Right renal pelvis (tissue), 4 donors: ENCODE measurements around the gene AP4B1. TPM values are rescaled to one million over a fixed set of nuclear protein-coding genes. Genes with fewer than 3 reads are reported as not detected.

ENCODE experiments used
- DNase-seq, 4 donors: peaks; one replicate each; pipeline ENCODE4 v3.0.0-alpha.2; 2013; ENCODE audit warnings: low read depth in 4 of 4, low spot score in 3 of 4, missing footprints in 1 of 4
- polyA plus RNA-seq, 4 donors: library from polyadenylated mRNA; unstranded; fragments of 120-200 nt; gene quantifications; one replicate each; pipeline ENCODE4 v1.2.1, GENCODE V29; 2013; ENCODE audit not compliant: insufficient read length in 4 of 4

AP4B1 gene
- polyA plus RNA-seq, 4 donors, result 24.0 to 33.0 (median 26.0) TPM

DNA sequence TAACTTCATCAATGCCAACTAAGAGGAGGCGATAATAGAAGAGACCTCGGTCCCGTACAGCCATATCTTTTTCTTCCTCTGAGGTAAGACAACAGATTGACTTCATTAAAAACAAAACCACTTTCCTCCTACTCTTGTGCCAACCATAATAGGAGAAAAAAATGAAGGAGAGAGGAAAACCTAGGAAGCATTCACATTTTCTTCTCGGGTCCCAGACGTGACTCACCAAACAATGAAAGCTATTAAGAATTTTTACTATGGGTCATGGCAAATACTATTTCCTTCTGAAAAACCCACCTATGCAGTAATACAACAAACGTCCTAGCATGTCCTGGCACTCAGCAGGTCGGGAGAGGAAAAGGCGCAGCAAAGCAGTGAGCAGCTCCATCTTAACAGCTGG is 8.6 kb downstream of the AP4B1 start:
- no peak for DNase-seq

- DNase-seq, result no peak
These were observed 9.5 kb downstream of the AP4B1 start for GRCh38 chr1:113895098-113895497.

GRCh38 chr1:113893267-113893666 is 11.3 kb downstream of the AP4B1 start:
- DNase-seq, result no peak

DNA sequence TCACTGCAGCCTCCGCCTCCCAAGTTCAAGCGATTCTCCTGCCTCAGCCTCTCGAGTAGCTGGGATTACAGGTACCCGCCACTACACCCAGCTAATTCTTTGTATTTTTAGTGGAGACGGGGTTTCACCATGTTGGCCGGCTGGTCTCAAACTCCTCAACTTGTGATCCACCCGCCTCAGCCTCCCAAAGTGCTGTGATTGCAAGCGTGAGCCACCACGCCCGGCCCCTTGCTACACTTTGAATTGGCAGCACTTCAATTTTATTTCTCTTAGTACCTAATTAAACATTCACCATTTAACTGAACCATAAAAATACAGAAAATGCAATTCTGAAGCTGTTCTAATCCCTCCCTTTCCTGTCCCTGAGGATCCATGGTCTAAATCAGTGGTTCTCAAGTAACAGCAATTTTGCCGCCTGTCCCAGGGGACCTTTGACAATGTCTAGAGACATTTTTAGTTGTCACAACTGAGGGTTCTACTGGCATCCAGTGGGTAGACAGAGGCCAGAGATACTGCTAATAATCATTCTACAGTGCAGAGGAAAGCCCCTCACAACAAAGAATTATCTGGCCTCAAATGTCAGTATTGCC is 12.9 kb downstream of the AP4B1 start:
- no peak for DNase-seq

DNA sequence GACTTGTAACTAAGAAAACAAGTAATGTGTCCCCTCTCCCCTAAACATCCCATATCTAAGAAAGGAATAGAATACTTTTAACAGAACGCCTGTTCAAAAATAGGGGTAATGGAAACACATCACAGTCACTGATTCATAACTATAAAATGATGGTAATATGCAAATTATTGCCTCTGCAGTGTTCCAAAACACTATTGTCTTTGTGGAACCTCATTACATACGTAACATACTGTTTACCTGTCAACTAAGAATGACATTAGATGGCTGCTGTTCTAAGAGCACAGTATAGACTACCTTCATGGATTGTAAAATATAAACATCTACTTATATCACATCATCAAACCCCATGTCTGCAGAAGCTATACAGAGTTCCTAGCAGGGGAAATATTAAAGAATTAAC is 13.8 kb downstream of the AP4B1 start:
- no peak for DNase-seq

- DNase-seq, result no peak
These were observed 17.0 kb downstream of the AP4B1 start, which contains the start of gene BCL2L15 for GRCh38 chr1:113887402-113888175. BCL2L15 (minus strand) TSS chr1:113887581; CDS start chr1:113887375, 206 bp downstream.

GRCh38 chr1:113886417-113887401 is 17.9 kb downstream of the AP4B1 start:
- no peak for DNase-seq

DNA sequence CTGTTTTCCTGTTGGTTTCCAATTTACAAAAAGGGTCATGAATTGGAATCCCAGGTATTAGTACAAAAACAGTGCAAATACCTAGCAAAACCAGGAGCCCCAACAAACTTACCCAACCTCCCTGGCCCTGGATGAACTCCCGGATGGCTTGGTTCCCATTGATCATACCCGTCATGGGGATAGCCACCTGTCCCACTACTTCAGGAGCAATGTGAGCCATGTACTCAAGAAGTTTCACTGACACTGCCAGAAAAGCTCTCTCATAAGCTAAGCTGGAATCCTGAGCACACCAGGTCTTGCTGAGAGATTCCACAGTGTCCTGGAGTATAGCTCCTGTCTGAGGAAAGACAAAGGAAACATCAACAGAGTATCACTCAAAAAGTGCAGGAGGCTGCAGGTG is 22.9 kb downstream of the AP4B1 start:
- no peak for DNase-seq

DNA sequence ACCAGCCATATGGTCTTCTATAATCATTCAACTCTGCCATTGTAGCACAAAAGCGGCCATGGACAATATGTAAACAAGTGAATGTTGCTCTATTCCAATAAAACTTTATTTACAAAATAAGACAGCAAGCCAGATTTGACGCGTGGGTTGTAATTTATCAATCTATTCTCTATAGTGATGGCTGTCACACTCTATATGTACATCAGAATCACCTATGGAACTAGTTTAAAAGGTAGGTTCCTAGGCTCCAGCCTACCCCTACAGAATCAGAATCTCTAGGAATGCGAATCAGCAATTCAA is 24.9 kb downstream of the AP4B1 start:
- no peak for DNase-seq

DNA sequence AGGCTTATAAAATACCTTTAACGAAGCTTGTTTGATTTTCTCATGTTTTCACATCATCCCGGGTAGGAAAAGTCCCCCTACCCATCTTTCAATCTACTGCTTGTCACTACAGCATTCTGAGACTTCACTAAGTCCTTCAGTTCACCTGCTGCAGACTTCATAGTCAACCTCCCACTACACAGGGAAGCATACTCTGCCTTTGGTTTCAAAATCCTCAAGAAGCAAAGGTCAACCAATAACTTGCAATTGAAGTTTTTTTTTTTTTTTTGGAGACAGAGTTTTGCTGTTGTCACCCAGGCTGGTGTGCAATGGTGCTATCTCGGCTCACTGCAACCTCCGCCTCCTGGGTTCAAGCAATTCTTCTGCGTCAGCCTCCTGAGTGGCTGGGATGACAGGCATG is 28.4 kb downstream of the AP4B1 start:
- no peak for DNase-seq

DNA sequence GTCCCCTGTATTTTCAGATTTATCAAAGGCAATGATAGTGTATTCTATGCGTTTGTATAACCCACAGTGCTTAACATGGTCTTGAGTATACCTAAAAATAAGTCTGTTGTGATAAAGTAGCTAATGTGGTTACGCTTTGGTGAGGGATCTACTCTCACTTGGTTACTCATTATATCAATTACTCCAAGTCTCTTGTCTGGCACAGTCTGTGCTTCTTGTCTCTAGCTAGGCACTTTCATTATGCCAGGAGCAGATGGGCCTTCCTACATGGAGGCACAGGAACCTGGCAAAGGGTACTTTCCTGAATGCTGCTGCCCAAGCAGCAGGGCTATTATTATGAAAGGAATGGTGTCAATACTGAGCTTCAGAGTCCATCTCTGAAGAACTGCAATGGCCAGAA is 28.9 kb downstream of the AP4B1 start:
- DNase-seq, result no peak

DNA sequence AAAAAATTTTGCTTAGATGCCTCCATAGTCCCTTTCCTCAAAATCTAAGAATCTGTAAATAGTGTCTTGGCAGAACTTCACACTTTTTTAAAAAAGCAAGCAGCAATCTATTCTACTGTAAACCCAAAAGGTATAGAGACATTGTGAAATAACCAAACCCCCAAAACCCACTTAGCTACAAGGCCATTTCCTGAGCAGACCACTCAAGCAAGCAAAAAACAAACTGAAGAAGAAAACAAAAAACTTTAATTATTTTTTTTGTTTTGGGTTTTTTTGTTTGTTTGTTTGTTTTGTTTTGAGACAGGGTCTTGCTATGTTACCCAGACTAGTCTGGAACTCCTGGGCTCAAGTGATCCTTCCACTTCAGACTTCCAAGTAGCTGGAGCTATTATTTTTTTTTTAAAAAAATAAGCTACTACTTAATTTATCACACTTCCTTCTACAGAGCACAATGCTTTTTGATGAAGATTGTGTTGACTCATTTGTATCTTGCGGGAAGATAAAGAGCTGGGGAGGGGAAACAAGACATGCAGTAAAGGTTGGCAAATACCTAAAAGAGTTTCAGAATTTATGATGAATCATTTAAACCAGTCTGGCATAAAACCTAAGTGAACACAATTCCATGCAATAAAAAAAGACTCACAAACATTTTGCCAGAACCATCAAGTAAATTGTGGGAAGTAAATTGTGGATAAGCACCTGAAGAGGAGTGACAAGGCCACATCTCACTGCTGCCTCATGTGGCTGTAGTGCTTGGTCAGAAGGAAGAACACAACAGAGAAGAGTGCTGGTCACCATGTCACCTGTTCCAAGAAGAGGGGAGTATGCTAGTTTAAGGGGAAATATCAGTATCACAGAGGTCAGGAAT is 30.4 kb downstream of the AP4B1 start:
- no peak for DNase-seq

DNA sequence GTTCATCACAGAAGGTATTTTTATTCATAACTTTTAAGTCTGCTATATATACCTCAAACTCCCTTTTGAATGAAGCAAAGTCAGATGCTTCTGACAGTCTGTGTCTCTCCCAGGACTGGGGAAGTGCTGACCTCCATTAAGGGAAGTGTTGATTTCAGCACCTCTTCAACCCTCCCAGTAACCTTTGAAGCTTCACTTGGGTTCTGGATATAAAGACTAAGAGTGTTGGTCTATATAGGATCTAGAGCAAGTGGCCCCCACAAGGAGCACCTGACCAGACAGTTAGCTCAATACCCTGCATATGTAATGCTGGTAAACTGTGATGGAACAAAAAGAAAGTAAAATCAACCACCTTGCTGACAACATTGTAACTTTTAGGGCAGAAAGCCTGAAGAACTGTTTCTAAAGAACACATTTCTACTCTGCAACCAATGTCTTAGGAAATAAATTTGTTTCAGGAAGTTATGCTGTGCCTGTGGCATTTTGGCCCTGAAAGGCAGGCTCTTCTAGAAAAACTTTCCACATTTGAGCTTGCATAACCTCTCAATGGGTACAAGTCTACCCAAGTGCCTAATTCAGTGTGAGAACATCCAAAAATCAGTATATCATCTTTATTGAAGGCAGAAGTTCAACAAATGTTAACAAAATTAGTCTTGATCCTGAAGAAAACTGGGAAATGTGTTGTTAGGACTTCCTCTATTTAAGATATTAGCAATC is 32.2 kb downstream of the AP4B1 start:
- DNase-seq, result no peak

GRCh38 chr1:113871597-113872113 is 32.9 kb downstream of the AP4B1 start, which contains the start of gene PTPN22:
PTPN22 (minus strand) TSS chr1:113871712.
- no peak for DNase-seq

DNA sequence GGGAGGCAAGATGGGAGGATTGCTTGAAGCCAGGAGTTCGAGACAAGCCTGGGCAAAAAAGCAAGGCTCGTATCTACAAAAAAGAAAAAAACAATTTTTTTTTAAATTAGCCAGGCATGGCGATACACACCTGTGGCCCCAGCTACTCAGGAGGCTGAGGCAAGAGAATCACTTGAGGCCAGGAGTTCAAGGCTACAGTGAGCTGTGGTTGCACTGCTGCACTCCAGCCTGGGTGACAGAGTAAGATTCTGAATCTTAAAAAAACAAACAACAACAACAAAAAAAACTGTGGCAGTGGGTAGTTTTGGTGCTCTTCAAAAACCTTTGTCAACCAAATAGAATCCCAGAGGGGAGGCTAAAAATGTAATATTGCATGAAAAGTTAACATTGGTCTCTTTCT is 33.8 kb downstream of the AP4B1 start:
- DNase-seq, result no peak

DNA sequence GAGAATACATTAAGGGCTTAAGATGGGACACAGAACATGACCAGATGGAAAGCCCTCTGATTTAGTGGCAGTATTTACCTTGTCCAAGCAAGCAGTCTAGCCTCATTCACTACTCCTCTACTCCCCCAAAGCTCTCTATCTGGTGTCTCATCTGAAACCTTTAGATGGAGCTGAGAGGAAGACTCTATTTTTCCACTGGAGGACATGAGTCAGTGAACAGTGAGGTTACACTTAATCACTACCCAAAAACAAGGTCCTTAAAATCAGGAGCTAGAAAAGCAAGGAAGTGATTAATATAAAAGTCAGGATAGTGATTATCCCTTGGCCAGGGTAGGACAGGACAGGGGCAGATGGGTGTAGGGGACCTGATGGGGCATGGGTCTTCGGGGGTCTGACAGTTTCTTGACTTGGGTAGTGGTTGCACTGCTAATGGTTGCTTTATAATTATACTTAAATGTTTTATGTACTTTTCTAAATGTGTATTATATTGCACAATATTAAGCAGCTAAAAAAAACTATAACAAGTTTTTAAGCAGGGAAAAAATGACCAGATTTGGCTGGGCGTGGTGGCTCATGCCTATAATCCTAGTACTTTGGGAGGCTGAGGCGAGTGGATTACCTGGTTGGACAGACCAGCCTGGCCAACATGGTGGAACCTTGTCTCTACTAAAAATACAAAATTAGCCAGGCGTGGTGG is 36.1 kb downstream of the AP4B1 start:
- no peak for DNase-seq

- DNase-seq, result no peak
These were observed 43.0 kb downstream of the AP4B1 start for GRCh38 chr1:113861641-113862040.

GRCh38 chr1:113860891-113861290 is 43.7 kb downstream of the AP4B1 start:
- DNase-seq, result no peak
